ENCODE data around the gene ADK. TPM values are rescaled to one million over a fixed set of nuclear protein-coding genes. Genes with fewer than 3 reads are reported as not detected.

Gene ADK
- total and polyA plus RNA-seq, 10 donors, result 11.1 to 40.5 (median 32.1) TPM

GRCh38 chr10:74672430-74673165, 521.6 kb downstream of the ADK start:
- Histone ChIP-seq H3K27me3 (replicated peaks in 1 of 7) (no peaks in the 10 kb centered on the region), H3K4me3 (no peak overlapping the region), H3K27ac (no peak overlapping the region), H3K36me3 (peaks cover 3 to 67% (median 19%) of the 10 kb centered on the region in 6 donors), H3K4me1 (no peaks in the 10 kb centered on the region), H3K9me3 (peaks cover 0 to 17% (median 13%) of the 10 kb centered on the region in 8 donors)
- no peak for TF ChIP-seq POLR2A (IDR thresholded peaks at IDR 0.05)
- TF ChIP-seq POLR2AphosphoS5 (IDR thresholded peaks at IDR 0.05), result no peak
- no peak for TF ChIP-seq CTCF (IDR thresholded peaks at IDR 0.05 in 8 of 11, conservative IDR thresholded peaks at IDR 0.05 in 3 of 11)
- DNase-seq, result no peak
- intact Hi-C loops (cut with DNase I; ENCODE audit: low total_unique reads), result no loop called here

- no peaks in the 10 kb centered on the region for H3K27me3 ChIP-seq (replicated peaks in 1 of 7)
- intact Hi-C loops (cut with DNase I; ENCODE audit: low total_unique reads), result no loop called here
- no peaks in the 10 kb centered on the region for H3K4me1 ChIP-seq
- H3K27ac ChIP-seq, result no peak overlapping the region
- no peak for DNase-seq
- peaks cover 3 to 63% (median 19%) of the 10 kb centered on the region in 6 donors for H3K36me3 ChIP-seq
- TF ChIP-seq POLR2AphosphoS5 (IDR thresholded peaks at IDR 0.05) (no peak), POLR2A (IDR thresholded peaks at IDR 0.05) (no peak), CTCF (IDR thresholded peaks at IDR 0.05 in 8 of 11, conservative IDR thresholded peaks at IDR 0.05 in 3 of 11) (no peak)
- H3K4me3 ChIP-seq, result no peak overlapping the region
- H3K9me3 ChIP-seq, result peaks cover 0 to 17% (median 13%) of the 10 kb centered on the region in 8 donors
- WGBS, 5 donors, result 87 to 95% (median 88%) methylated on average over 1 of the region's 1 CpG
These were observed 523.9 kb downstream of the ADK start for GRCh38 chr10:74674927-74675326.

- Histone ChIP-seq H3K4me3 (no peak overlapping the region), H3K36me3 (peaks cover 3 to 58% (median 16%) of the 10 kb centered on the region in 6 donors), H3K4me1 (no peaks in the 10 kb centered on the region), H3K27me3 (replicated peaks in 1 of 7) (no peaks in the 10 kb centered on the region), H3K27ac (no peak overlapping the region), H3K9me3 (peaks cover 0 to 17% (median 13%) of the 10 kb centered on the region in 8 donors)
- no peak for DNase-seq
- intact Hi-C loops (cut with DNase I; ENCODE audit: low total_unique reads), result no loop called here
- TF ChIP-seq CTCF (IDR thresholded peaks at IDR 0.05 in 8 of 11, conservative IDR thresholded peaks at IDR 0.05 in 3 of 11) (no peak), POLR2A (IDR thresholded peaks at IDR 0.05) (no peak), POLR2AphosphoS5 (IDR thresholded peaks at IDR 0.05) (no peak)
These were observed 524.5 kb downstream of the ADK start for GRCh38 chr10:74675484-74675883.

- Histone ChIP-seq H3K27me3 (replicated peaks in 1 of 7) (no peaks in the 10 kb centered on the region), H3K36me3 (peaks cover 3 to 34% (median 13%) of the 10 kb centered on the region in 6 donors), H3K4me3 (no peak overlapping the region), H3K4me1 (peaks cover 0 to 15% (median under 1%) of the 10 kb centered on the region in 6 donors), H3K27ac (no peak overlapping the region), H3K9me3 (peaks cover 0 to 13% (median 12%) of the 10 kb centered on the region in 8 donors)
- WGBS, 5 donors, result 67 to 87% (median 82%) methylated on average over 1 of the region's 1 CpG
- intact Hi-C loops (cut with DNase I; ENCODE audit: low total_unique reads), result no loop called here
- DNase-seq, result no peak
- TF ChIP-seq POLR2A (IDR thresholded peaks at IDR 0.05) (no peak), POLR2AphosphoS5 (IDR thresholded peaks at IDR 0.05) (no peak), CTCF (IDR thresholded peaks at IDR 0.05 in 8 of 11, conservative IDR thresholded peaks at IDR 0.05 in 3 of 11) (no peak)
These were observed 526.9 kb downstream of the ADK start for GRCh38 chr10:74677951-74678350.
